Hematopoietic multipotent progenitor cell treated with erythropoietin and hydrocortisone succinate and interleukin-3 and kit ligand, for 4 days (in vitro differentiated cells): ENCODE results near the gene SCAMP1.
"Not testable (repeated sequence)": the region's sequence is repeated elsewhere in the genome, so short reads cannot be mapped to it uniquely, and the experiment has no call there.

Experiments
- DNase-seq: peaks from one replicate; pipeline ENCODE4 v3.0.0-alpha.2; 2015

Gene SCAMP1

DNA sequence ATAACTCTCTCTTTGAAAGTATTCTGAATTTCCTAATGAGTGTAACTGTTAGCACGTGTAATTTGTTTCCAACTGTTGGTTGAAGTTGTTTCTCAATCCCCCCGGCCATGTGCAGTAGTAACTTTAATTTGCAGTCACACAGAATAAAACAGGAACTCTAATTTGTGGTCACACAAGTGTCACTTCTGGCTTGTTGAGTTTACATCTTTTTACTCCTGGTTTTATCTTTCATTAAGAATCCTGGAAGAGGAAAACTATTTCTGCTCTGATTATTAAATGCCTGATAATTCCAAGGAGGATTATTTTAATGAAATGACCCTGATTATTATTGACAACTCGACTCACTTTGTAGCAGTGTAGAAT is 1.2 kb downstream of the SCAMP1 start:
- DNase-seq, result peak; percentile 83

GRCh38 chr5:78362220-78362619 is 1.8 kb downstream of the SCAMP1 start:
- DNase-seq, result no peak

DNA sequence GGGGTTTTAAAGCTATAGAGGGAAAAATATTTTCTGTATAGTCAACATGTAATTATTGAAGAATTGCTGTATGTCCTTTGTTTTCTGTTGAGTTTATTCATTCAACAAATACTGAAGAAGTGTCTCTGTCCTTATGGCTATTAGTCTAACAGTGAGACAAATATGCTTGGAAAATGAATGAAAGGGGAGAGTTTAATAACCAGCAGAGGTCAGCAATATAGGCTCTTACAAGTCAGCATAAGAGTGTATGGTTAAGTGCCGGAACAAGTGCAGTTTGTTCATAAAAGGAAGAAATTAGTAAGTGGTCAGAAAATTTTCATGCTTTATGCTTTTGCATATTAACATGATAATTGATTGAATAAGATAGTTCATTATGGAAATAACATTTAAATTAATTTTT is 3.6 kb downstream of the SCAMP1 start:
- peak; percentile 41 for DNase-seq

DNA sequence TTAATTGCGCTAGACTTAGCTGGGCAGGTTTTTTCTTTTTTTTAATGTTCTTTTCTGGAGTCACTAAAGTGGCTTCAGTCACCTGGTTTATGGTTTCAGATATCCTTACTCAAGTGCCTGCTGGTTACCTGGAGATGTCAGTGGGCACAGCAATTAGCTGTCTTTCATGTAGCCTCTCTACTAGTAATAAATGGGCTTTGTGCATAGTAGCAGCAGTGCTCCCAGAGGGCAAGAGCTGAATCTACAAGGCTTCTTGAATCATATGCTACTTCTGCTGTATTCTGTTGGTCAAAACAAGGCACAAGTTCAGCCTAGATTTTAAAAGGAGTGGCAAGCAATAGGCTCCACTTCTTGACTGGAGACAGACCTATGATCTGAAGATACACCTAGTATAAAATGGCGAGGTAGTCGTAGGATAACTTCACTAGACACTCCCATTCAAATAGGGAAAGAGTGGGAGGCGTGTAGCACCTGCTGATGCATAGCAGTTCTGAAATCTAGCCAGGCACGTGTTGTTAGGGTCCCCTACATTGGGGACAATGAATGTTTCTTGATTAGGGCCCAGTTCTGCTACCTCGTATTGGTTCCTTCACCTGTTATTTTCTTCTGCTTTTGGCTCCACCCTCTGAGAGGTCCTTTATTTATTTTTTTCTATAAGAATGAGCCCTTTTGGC is 7.0 kb downstream of the SCAMP1 start:
- DNase-seq, result peak; percentile 49

DNA sequence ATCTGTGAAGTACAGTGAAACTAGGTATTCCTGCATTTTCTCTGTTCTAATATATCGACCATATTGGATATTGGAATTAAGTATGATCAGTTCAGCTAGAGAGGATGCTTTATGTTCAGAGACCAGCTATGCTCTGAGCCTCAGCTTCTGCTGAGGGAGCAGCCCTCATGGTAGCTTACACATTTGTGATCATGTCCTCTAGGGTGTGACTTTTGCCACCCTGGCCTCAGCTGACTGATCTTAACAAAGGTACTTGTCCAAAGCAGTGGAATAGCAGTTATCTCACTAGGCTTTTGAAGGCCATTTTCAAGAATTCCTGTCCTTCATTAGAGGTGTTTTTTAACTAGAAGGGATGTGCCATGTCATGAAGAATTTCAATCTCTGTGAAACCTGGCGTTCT is 9.3 kb downstream of the SCAMP1 start:
- no peak for DNase-seq

DNA sequence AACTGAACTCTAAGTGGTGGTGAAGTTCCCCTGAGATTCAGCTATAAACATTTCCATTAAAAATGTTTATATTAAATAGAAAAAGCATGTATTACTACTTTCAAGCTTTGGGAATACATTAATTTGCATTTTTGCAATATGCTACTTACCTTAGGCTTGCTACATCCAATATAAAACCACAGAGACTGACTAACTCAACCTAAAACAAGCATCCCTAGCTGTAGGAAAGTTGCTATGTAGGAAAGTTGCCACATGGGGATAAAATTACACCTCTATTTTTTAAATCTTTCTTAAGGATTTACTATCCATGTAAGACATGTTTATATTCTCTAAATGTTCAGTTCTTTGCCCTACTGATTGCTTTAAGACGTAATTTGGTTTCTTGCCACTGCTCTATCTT is 12.8 kb downstream of the SCAMP1 start:
- no peak for DNase-seq

GRCh38 chr5:78376315-78376714 is 15.9 kb downstream of the SCAMP1 start:
- no peak for DNase-seq

- DNase-seq, result no peak
Measured at GRCh38 chr5:78377056-78377717, 16.8 kb downstream of the SCAMP1 start.

DNA sequence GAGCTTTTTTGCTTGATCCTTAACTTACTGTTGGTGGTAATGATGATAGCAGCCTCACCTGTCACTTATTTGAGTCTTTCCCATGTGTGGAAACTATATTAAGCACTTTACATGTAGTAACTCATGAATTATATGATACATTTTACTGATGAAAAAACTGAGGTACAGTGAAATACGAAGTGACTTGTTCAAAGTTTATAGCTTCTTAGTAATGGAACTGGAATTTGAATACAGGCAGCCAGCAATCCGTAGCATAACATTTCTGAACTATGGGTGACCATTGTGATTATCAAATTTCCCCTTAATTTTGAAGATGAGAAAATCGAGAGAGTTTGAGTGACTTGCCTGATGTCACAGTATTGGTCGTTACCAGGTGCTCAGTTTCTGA is 17.3 kb downstream of the SCAMP1 start:
- DNase-seq, result no peak

GRCh38 chr5:78387468-78388153 is 27.2 kb downstream of the SCAMP1 start:
- no peak for DNase-seq

GRCh38 chr5:78391357-78391756 is 30.9 kb downstream of the SCAMP1 start:
- not testable (repeated sequence) for DNase-seq

- no peak for DNase-seq
Measured at GRCh38 chr5:78397831-78398230, 37.4 kb downstream of the SCAMP1 start.

DNA sequence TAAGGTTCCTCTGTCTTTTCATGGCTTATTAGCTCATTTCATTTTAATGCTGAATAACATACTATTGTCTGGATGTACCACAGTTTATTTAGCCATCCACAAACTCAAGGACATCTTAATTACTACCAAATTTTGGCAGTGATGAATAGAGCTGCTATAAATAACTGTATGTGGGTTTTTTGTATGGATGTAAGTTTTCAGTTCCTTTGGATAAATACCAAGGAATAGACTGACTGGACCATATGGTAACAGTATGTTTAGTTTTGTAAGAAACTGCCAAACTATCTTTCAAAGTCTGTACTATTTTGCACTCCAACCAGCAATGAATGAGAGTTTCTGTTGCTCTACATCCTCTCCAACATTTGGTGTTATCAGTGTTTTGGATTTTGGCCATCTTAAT is 38.7 kb downstream of the SCAMP1 start:
- no peak for DNase-seq

GRCh38 chr5:78404682-78405293 is 44.4 kb downstream of the SCAMP1 start:
- DNase-seq, result no peak

DNA sequence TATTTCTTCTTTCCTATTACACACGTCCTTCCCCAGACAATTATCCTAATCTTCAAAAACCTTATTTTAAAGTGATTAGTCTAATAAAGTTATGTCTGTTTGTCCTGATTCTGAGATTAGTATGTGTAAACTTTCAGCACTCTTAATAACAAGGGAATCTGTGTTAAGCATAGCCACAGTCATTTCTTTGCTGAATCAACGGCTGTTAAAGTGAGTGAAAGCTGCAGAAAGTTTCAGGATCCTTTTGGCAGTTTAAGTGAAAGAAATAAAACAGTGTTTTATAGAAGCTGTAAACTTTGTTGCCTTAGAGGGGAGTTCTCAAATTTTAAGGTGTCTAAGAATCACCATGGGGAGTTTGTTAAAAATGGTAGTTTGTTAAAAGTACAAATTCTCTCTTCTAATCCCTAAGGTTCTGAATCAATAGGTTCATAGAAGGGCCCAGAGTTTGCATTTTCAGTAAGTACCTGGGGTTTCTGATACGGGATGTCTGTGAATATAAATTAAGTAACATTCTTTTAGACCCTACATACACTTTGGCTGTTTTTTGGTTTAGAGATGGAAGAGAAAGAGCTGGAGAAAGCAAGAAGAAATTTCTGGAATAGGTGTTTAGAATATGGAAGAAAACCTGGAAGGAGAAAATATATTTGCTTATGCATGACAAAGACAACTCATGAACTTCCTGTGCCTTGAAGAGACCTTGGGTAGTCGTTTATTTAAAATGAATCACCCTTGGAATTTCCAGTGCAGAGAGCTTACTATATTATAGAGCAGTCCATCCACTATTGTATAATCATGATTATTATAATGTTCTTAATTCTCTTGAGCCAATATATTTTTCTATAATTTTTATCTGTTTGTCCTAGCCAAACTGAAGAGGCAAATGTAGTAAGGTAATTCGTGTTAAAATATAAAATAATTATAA is 45.7 kb downstream of the SCAMP1 start:
- DNase-seq, result no peak

DNA sequence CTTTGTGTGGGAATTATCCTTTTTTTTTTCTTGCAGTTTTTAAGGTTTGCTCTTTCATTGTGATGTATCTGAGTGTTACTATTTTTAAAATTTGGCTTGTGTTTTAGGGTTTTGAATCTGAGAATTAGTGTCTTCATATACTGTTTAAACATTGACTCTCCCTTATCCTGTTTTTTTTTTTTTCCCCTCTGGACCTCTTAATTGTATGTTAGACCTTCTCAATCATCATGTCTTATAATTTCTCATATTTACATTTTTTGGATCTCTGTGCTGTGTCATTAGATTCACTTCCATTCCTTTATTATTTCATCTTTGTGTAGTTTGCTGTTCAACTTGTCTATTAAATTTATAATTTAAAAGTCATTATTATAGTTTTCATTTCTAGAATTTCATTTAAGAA is 47.0 kb downstream of the SCAMP1 start:
- no peak for DNase-seq

DNA sequence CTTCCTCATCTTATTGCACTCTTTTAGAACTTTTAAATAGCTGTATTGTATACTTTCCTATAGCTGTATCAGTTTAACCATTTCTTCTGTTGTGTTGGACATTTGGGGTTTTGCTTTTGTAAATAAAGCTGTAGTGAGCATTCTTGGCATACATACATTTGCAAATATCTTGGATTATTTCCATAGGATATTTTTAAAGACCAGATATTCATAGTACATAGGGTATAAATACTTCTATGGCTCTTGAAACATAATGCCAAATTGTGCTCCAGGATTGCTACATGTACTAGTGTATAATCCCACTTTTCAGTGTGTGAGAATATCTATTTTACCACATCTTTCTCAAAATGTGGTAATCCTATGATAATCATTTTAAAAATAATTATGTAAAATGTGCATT is 51.2 kb downstream of the SCAMP1 start:
- no peak for DNase-seq

DNA sequence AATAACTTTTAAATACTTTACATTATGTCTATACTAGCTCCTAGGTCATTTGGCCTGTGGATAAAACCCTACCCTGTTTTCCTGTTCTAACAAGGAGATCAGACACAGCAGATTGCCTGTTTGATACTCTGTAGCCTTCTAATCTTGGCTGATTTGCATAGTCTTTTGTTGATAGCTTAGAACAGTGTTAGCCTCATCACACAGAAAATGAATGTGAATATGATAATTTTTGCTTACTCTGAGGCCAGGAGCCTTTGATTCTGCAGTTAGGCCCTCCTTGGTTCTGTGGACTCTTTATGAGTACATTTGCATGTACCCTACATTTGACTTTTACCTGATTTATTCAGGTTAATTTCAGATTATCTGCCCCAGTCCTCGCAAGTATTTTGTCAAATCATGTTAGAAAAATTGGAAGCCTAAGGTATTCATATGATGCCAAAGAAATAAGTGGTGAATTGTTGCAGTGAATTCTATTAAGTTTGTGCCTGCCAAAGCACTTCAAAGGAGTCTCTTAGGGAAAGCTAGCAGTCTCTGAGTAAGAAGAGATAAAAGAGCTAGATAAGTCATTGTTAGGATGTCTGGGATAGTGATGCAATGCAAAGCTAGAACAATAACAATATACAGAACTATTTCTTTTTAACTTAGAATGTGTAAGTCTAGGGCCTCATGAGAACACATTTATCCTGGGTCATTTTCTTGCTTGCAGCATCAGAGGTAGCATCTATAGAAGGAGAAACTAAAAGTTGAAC is 56.4 kb downstream of the SCAMP1 start:
- DNase-seq, result no peak

DNA sequence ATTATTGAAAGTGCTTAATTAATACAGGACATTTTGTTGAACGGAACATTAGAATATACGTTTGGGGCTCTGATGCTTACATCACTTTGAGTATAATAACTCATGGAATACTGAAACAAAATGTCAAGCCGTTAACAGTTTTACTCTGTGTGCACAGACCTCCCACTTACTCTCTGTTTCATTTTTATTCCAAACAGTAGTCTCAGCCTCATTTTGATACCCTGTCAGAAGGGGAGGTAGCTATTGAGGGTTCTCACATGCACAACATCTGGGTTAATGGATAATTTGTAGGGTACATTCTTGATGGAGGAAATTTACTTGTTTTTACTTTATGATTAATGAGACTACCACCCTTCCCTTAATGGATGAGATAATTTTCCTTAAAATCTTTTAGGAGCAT is 59.0 kb downstream of the SCAMP1 start:
- no peak for DNase-seq

DNA sequence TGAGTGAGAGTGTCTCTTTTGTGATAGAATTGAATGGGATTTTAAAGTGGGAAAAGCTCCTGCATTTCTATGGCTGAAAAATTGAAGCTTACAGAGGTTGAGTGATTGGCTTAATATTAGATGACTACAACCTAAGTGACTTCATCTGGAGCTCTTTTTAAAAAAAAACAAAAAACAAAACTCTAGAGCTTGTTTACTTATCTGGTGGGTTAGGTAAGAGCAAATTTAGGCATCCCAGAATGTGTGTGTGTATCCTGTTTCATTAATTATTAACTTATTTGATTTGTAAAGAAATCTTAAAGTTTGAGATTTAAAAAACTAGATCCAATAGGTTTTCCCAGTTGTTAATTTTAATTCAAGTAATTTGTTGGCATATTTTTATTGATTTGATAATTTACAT is 60.1 kb downstream of the SCAMP1 start:
- DNase-seq, result no peak

- DNase-seq, result no peak
Measured at GRCh38 chr5:78424665-78425064, 64.2 kb downstream of the SCAMP1 start.

GRCh38 chr5:78429332-78429980 is 69.0 kb downstream of the SCAMP1 start:
- no peak for DNase-seq
